Measurements from ENCODE around the gene RANBP9. TPM values are rescaled to one million over a fixed set of nuclear protein-coding genes. Genes with fewer than 3 reads are reported as not detected.

The RANBP9 gene
- 20.0 and 23.4 TPM in 2 replicates for total RNA-seq

DNA sequence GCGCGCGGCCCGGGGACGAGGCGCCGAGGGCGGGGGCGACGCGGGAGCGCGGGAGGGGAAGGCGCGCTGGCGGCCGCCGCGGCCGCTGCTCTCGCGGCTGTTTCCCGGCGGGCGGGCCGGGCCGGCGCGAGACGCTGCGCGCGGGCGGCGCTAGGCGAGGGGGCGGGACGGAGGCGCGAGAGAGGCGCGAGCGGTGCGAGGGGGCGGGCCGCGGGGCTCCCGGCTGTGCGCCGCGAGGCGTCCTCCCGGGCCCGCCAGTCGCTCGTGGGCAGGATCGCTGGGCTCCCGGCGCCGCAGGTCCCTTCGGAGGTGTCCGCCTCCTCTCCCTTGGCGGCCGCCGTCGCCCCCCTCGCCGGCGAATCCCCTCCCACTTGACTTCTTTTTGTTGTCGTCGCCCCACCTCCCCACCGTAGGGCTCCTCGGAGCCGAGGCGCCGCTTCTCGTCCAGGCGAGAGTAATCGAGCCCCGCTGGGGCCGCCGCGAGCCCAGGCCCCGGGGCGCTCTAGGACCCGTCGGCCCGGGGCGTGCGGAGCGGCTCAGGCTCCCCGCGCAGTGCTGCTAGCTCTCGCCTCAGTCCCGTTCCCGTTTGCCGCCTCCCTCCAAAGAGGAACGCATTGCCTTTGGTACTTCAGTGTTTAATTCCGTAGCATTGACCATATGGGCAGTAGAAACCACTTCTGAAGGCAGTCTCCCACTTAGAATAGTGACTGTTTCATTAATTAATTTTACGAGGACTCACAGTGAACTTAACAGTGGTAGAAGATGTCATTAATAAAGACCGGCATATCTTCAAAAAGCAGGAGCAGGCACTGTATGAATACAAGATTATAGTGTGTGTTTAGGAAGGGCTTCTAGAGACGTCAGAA lies at the start of gene RANBP9:
TSS of gene RANBP9 (minus strand) at position 103 of the 866 bp plus-strand sequence. CDS start 330 bp downstream, outside the sequence.

DNA sequence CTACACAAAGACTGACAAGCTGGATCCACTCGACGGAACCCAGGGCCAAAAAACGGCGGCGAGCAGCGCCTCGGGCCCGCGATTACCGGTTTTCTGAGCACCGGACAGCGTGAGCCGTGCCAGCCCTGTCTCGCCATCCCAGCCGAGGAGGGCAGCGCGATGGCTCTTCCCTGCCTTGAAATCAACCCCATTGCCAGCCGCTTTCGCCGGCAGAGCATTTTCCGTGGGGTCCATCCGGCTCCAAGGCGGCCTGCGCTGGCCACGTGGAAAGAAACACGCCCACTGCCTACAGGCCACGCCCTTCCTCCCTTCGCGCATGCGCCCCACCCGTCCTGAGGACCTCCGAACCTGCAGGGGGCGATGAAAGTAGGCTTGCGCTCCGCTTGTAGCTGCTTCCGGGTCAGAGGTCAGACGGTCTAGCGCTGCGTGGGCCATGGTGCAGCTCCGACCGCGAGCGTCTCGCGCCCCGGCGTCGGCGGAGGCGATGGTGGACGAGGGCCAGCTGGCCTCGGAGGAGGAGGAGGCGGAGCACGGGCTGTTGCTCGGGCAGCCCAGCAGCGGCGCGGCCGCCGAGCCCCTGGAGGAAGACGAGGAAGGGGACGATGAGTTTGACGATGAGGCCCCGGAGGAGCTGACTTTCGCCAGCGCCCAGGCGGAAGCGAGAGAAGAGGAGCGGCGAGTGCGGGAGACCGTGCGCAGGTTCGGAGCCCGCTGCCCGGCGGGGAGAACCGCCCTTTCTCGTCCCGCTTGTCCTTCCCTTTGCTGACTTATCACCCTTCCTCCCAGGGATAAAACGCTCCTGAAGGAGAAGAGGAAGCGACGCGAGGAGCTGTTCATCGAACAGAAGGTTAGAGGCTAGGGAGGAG lies 96.5 kb downstream of the RANBP9 start, which contains the start of gene NOL7:
TSS of gene NOL7 (plus strand) at position 410 of the 866 bp plus-strand sequence. CDS start at position 434, 24 bp downstream.

DNA sequence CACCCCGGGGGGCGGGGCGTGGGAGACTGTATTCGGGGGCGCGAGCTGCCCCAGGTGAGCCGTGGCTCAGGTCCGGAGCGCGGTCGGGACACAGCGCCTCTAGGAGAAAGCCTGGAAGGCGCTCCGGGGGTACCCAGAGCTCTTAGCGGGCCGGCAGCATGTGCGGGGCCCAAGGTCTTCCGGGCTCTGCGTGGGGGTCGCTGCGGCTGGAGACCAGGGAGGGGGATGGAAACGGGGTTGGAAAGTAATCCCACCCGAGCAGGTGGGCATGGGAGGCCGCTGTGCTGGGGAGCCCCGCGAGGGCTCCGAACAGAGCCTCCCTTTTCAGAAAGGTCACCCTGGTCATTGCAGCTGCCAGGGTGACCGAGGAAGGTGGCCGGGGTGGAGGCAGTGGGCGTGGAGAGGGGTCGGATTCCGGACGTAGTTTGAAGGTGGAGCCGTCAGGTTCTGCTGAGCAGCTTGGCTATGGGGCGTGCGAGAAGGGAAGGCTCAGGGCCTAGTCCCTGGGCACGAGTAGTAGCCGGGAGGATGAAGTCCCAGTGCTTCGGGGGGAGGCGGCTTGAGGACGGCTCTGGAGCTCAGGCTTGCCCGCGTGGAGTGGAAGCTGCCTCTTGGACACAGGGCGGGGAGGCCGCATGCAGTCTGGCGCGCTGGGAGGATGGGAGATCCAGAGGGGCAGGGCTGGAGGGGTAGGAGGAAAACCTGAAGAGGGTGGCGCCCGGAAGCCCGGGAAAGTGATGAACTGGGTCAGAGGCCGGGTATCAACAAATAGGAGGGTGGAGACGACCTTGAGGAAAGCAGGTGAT lies 136.9 kb downstream of the RANBP9 start, which contains the start of gene SIRT5:
TSS of gene SIRT5 (plus strand) at position 31 of the 806 bp plus-strand sequence. CDS start 9,510 bp downstream, outside the sequence.

Other genes starting within 250 kb of the RANBP9 start
- 7.4 and 8.4 TPM in 2 replicates for gene GFOD1, start 224.2 kb downstream of the RANBP9 start, total RNA-seq
- 9.9 and 13.4 TPM in 2 replicates for gene SIRT5, start 137.2 kb downstream of the RANBP9 start, total RNA-seq
- gene NOL7, start 96.5 kb downstream of the RANBP9 start, total RNA-seq: 77.5 and 132 TPM in 2 replicates
- 11.7 and 17.9 TPM in 2 replicates for gene MCUR1, start 102.7 kb upstream of the RANBP9 start, total RNA-seq
- not detected in 2 replicates for gene RNF182, start 213.1 kb upstream of the RANBP9 start, total RNA-seq